ENCODE results near the gene MED17.

MED17 gene

GRCh38 chr11:93852242-93852641 lies 68.2 kb downstream of the MED17 start:
- no peak for DNase-seq

GRCh38 chr11:93857413-93858120 lies 73.5 kb downstream of the MED17 start:
- no peak for DNase-seq

GRCh38 chr11:93858121-93858775 lies 74.2 kb downstream of the MED17 start:
- no peak for DNase-seq

GRCh38 chr11:93861808-93862207 lies 77.7 kb downstream of the MED17 start:
- no peak for DNase-seq
